SU-DHL-6 (cell line): ENCODE data around the gene INTS7.

ENCODE experiments used
- H2AFZ ChIP-seq: fragments of 200-600 bp; sonication (generic); 2 replicates; pipeline ENCODE4 v1.6.1; 2014; ENCODE audit warnings: low read depth, mild to moderate bottlenecking, moderate library complexity, mixed read lengths, antibody characterized with exemption, low read length; ENCODE audit not compliant: severe bottlenecking
- H3F3A ChIP-seq: fragments of 200-600 bp; shearing (Covaris generic); 2 replicates; pipeline ENCODE4 v1.6.0; 2016; ENCODE audit warnings: antibody characterized with exemption, mild to moderate bottlenecking; ENCODE audit not compliant: insufficient read depth
- H3K27ac ChIP-seq: fragments of 200-600 bp; sonication (generic); 2 replicates; pipeline ENCODE4 v1.5.1; 2016; ENCODE audit warnings: low read depth, mild to moderate bottlenecking, low read length, moderate library complexity, mixed read lengths
- H3K27me3 ChIP-seq: fragments of 200-600 bp; sonication (generic), shearing (Covaris generic); 2 replicates; pipeline ENCODE4 v1.6.0; 2014; ENCODE audit warnings: mild to moderate bottlenecking, low read length
- H3K36me3 ChIP-seq: fragments of 200-600 bp; sonication (generic); 2 replicates; pipeline ENCODE4 v1.6.1; 2014; ENCODE audit warnings: mild to moderate bottlenecking, low read length, mixed read lengths
- H3K4me2 ChIP-seq: fragments of 300-600, 200-600 bp; shearing (Covaris generic), sonication (generic); 2 replicates; pipeline ENCODE4 v1.6.0; 2014; ENCODE audit warnings: low read length, low read depth, mild to moderate bottlenecking; ENCODE audit not compliant: poor library complexity, severe bottlenecking
- H3K4me3 ChIP-seq: fragments of 200-600 bp; sonication (generic); 2 replicates; pipeline ENCODE4 v1.5.1; 2014; ENCODE audit warnings: antibody characterized with exemption, low read length, mild to moderate bottlenecking, mixed read lengths; ENCODE audit not compliant: insufficient read depth, poor library complexity, severe bottlenecking
- H3K79me2 ChIP-seq: fragments of 200-600 bp; sonication (generic); 2 replicates; pipeline ENCODE4 v1.6.1; 2014; ENCODE audit warnings: mild to moderate bottlenecking, low read length, moderate library complexity; ENCODE audit not compliant: insufficient read depth
- H3K9ac ChIP-seq: fragments of 200-600 bp; sonication (generic); 2 replicates; pipeline ENCODE4 v1.7.0; 2014; ENCODE audit warnings: mild to moderate bottlenecking, low read length
- H3K9me2 ChIP-seq: fragments of 200-600 bp; sonication (generic); replicated peaks from 2 replicates; pipeline ENCODE4 v1.6.1; 2014; ENCODE audit warnings: low read length; ENCODE audit not compliant: insufficient read depth
- H3K9me3 ChIP-seq: fragments of 200-600 bp; sonication (generic); 2 replicates; pipeline ENCODE4 v1.6.1; 2014; ENCODE audit warnings: low read length, mixed read lengths; ENCODE audit not compliant: insufficient read depth
- H4K20me1 ChIP-seq: fragments of 200-600 bp; sonication (generic); 2 replicates; pipeline ENCODE4 v1.6.1; 2014; ENCODE audit warnings: low read depth, mild to moderate bottlenecking, antibody characterized with exemption, low read length, moderate library complexity, mixed read lengths
- CTCF ChIP-seq: fragments of 200-600 bp; sonication (generic); IDR thresholded peaks from one replicate; pipeline ENCODE4 v1.5.1; 2017; ENCODE audit warnings: antibody characterized with exemption, mild to moderate bottlenecking, low read length, moderate library complexity; ENCODE audit not compliant: insufficient read depth, poor library complexity, severe bottlenecking
- EZH2phosphoT487 ChIP-seq: fragments of 200-600 bp; sonication (generic), shearing (Covaris generic); conservative IDR thresholded peaks from 2 replicates; pipeline ENCODE4 v1.6.1; 2018; ENCODE audit warnings: mild to moderate bottlenecking, antibody characterized with exemption, low read length, moderate library complexity, mixed read lengths

The INTS7 gene

GRCh38 chr1:211932231-211932932 is 103.0 kb downstream of the INTS7 start:
- H4K20me1 ChIP-seq = no peaks in the 10 kb centered on the region
- H3F3A ChIP-seq = no peaks in the 10 kb centered on the region
- no peaks in the 10 kb centered on the region for H3K27me3 ChIP-seq
- no peak overlapping the region for H3K27ac ChIP-seq
- H3K79me2 ChIP-seq = no peaks in the 10 kb centered on the region
- no peaks in the 10 kb centered on the region for H3K36me3 ChIP-seq
- H3K4me3 ChIP-seq = no peak overlapping the region
- no peaks in the 10 kb centered on the region for H3K9me3 ChIP-seq
- H3K4me2 ChIP-seq = no peak overlapping the region
- no peaks in the 10 kb centered on the region for H3K9me2 ChIP-seq
- no peak overlapping the region for H2AFZ ChIP-seq
- H3K9ac ChIP-seq = no peak overlapping the region
- TF ChIP-seq EZH2phosphoT487 (no peak), CTCF (no peak)

GRCh38 chr1:211929683-211930082 is 105.7 kb downstream of the INTS7 start:
- H3K9me2 ChIP-seq = no peaks in the 10 kb centered on the region
- H3F3A ChIP-seq = no peaks in the 10 kb centered on the region
- H3K27ac ChIP-seq = no peak overlapping the region
- H3K9me3 ChIP-seq = no peaks in the 10 kb centered on the region
- H3K27me3 ChIP-seq = no peaks in the 10 kb centered on the region
- no peak overlapping the region for H3K9ac ChIP-seq
- no peak overlapping the region for H3K4me2 ChIP-seq
- no peaks in the 10 kb centered on the region for H3K36me3 ChIP-seq
- no peaks in the 10 kb centered on the region for H4K20me1 ChIP-seq
- no peak overlapping the region for H3K4me3 ChIP-seq
- H2AFZ ChIP-seq = no peak overlapping the region
- no peak for TF ChIP-seq EZH2phosphoT487
- TF ChIP-seq CTCF = no peak
- H3K79me2 ChIP-seq = no peaks in the 10 kb centered on the region

- no peak overlapping the region for H3K4me2 ChIP-seq
Measured at GRCh38 chr1:211928993-211929637, 106.2 kb downstream of the INTS7 start.

More at GRCh38 chr1:211928993-211929637, 106.2 kb downstream of the INTS7 start:
- Histone ChIP-seq H2AFZ (no peak overlapping the region), H3K9me2 (no peaks in the 10 kb centered on the region), H3K9me3 (no peaks in the 10 kb centered on the region), H3K27ac (no peak overlapping the region), H3K27me3 (no peaks in the 10 kb centered on the region), H3K9ac (no peak overlapping the region), H3K36me3 (no peaks in the 10 kb centered on the region), H3K4me3 (no peak overlapping the region), H3K79me2 (no peaks in the 10 kb centered on the region), H4K20me1 (no peaks in the 10 kb centered on the region), H3F3A (no peaks in the 10 kb centered on the region)
- no peak for TF ChIP-seq CTCF
- no peak for TF ChIP-seq EZH2phosphoT487
